Measurements from ENCODE around the gene BHLHE23. TPM values are rescaled to one million over a fixed set of nuclear protein-coding genes. Genes with fewer than 3 reads are reported as not detected.

Gene BHLHE23
- total RNA-seq, 1 experiment from 2014 or later = not detected

GRCh38 chr20:62985444-62985778 is 21.4 kb downstream of the BHLHE23 start:
- DNase-seq (ENCODE audit: low read depth, low spot score) (no peak), ATAC-seq (peak; percentile 44)
- no peaks in the 10 kb centered on the region for H3K36me3 ChIP-seq (ENCODE audit: control insufficient read depth in 1 of 2, insufficient read depth in 2 of 2, low read length in 2 of 2)
- H2AFZ ChIP-seq (ENCODE audit: low read depth, low read length, poor library complexity, severe bottlenecking) = no peak overlapping the region
- BruUV-seq (replicated peaks) = no TSS peak
- H3K27ac ChIP-seq (ENCODE audit: low read depth, low read length) = no peak overlapping the region
- TF ChIP-seq, protein P1, sequence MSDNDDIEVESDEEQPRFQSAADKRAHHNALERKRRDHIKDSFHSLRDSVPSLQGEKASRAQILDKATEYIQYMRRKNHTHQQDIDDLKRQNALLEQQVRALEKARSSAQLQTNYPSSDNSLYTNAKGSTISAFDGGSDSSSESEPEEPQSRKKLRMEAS (IDR thresholded peaks at IDR 0.05) = no peak
- TF ChIP-seq YY1 (IDR thresholded peaks at IDR 0.05; ENCODE audit: extremely low read depth, insufficient replicate concordance, low read depth, low read length) = no peak
- TF ChIP-seq ZBTB33 (IDR thresholded peaks at IDR 0.05; ENCODE audit: extremely low read depth, insufficient replicate concordance, low read length) = no peak
- no peak for TF ChIP-seq JUND (IDR thresholded peaks at IDR 0.05)
- TF ChIP-seq, protein P2, sequence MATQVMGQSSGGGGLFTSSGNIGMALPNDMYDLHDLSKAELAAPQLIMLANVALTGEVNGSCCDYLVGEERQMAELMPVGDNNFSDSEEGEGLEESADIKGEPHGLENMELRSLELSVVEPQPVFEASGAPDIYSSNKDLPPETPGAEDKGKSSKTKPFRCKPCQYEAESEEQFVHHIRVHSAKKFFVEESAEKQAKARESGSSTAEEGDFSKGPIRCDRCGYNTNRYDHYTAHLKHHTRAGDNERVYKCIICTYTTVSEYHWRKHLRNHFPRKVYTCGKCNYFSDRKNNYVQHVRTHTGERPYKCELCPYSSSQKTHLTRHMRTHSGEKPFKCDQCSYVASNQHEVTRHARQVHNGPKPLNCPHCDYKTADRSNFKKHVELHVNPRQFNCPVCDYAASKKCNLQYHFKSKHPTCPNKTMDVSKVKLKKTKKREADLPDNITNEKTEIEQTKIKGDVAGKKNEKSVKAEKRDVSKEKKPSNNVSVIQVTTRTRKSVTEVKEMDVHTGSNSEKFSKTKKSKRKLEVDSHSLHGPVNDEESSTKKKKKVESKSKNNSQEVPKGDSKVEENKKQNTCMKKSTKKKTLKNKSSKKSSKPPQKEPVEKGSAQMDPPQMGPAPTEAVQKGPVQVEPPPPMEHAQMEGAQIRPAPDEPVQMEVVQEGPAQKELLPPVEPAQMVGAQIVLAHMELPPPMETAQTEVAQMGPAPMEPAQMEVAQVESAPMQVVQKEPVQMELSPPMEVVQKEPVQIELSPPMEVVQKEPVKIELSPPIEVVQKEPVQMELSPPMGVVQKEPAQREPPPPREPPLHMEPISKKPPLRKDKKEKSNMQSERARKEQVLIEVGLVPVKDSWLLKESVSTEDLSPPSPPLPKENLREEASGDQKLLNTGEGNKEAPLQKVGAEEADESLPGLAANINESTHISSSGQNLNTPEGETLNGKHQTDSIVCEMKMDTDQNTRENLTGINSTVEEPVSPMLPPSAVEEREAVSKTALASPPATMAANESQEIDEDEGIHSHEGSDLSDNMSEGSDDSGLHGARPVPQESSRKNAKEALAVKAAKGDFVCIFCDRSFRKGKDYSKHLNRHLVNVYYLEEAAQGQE (IDR thresholded peaks at IDR 0.05; ENCODE audit: low read depth) = no peak
- TF ChIP-seq EGR1 (IDR thresholded peaks at IDR 0.05; ENCODE audit: low read depth) = no peak
- TF ChIP-seq, protein P3, sequence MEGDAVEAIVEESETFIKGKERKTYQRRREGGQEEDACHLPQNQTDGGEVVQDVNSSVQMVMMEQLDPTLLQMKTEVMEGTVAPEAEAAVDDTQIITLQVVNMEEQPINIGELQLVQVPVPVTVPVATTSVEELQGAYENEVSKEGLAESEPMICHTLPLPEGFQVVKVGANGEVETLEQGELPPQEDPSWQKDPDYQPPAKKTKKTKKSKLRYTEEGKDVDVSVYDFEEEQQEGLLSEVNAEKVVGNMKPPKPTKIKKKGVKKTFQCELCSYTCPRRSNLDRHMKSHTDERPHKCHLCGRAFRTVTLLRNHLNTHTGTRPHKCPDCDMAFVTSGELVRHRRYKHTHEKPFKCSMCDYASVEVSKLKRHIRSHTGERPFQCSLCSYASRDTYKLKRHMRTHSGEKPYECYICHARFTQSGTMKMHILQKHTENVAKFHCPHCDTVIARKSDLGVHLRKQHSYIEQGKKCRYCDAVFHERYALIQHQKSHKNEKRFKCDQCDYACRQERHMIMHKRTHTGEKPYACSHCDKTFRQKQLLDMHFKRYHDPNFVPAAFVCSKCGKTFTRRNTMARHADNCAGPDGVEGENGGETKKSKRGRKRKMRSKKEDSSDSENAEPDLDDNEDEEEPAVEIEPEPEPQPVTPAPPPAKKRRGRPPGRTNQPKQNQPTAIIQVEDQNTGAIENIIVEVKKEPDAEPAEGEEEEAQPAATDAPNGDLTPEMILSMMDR (IDR thresholded peaks at IDR 0.05 in 2 of 3, conservative IDR thresholded peaks at IDR 0.05 in 1 of 3; ENCODE audit: borderline replicate concordance in 1 of 3, insufficient read depth in 1 of 3, low read depth in 2 of 3, low read length in 2 of 3) = no peak
- no peak for TF ChIP-seq RAD21 (IDR thresholded peaks at IDR 0.05; ENCODE audit: low read depth)
- TF ChIP-seq CBX3 (IDR thresholded peaks at IDR 0.05; ENCODE audit: low read depth) = no peak
- no peak for TF ChIP-seq ZNF274 (IDR thresholded peaks at IDR 0.05; ENCODE audit: low read depth, low read length)
- no peak for TF ChIP-seq ZFX (IDR thresholded peaks at IDR 0.05)
- TF ChIP-seq POLR2A (IDR thresholded peaks at IDR 0.05; ENCODE audit: borderline replicate concordance, extremely low read depth, insufficient read depth, insufficient read length) = no peak
- no peak for TF ChIP-seq EZH2phosphoT487 (IDR thresholded peaks at IDR 0.05; ENCODE audit: borderline replicate concordance)
- TF ChIP-seq, protein P4, sequence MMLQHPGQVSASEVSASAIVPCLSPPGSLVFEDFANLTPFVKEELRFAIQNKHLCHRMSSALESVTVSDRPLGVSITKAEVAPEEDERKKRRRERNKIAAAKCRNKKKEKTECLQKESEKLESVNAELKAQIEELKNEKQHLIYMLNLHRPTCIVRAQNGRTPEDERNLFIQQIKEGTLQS (IDR thresholded peaks at IDR 0.05) = no peak
- no peaks in the 10 kb centered on the region for H3K4me1 ChIP-seq (ENCODE audit: control insufficient read depth in 1 of 2, insufficient read depth in 2 of 2, low read length in 2 of 2)
- intact Hi-C loops (cut with micrococcal nuclease) = no loop called here
- H3K9me3 ChIP-seq (ENCODE audit: control insufficient read depth in 1 of 2, insufficient read depth in 1 of 2, low read depth in 1 of 2, low read length in 2 of 2) = no peaks in the 10 kb centered on the region
- no peaks in the 10 kb centered on the region for H3K27me3 ChIP-seq (ENCODE audit: insufficient read depth, low read length)
- H4K20me1 ChIP-seq (ENCODE audit: insufficient read depth) = no peaks in the 10 kb centered on the region
- H3K9me2 ChIP-seq (ENCODE audit: insufficient read depth) = no peaks in the 10 kb centered on the region
- no peak overlapping the region for H3K4me2 ChIP-seq (ENCODE audit: low read length)
- ChIA-PET CTCF (interaction anchor here (1.9 kb wide), 1 partner anchor 13 kb away, joined by 6 read pairs; no protein-coding TSS in a partner anchor), POLR2A (no interaction called here), RAD21 (ENCODE audit: low non-redundant PET in 1 of 2, low total read pairs in 2 of 2, uncharacterized antibody in 2 of 2, unreplicated experiment in 2 of 2) (no interaction called here)
- H3K4me3 ChIP-seq (replicated peaks in 1 of 2; ENCODE audit: low read depth in 1 of 2, low read length in 2 of 2) = no peak overlapping the region
- no peak overlapping the region for H3K9ac ChIP-seq (ENCODE audit: low read length)
- H3K79me2 ChIP-seq (ENCODE audit: insufficient read depth, low read length) = no peaks in the 10 kb centered on the region

Measured in HCT116 (cell line).